MM.1S (cell line): ENCODE data around the gene MARCKSL1.
"Not testable (repeated sequence)": the region's sequence is repeated elsewhere in the genome, so short reads cannot be mapped to it uniquely, and the experiment has no call there.

Experiments
- DNase-seq: peaks from one replicate; pipeline ENCODE4 v3.0.0-alpha.2; 2015
- H2AFZ ChIP-seq: fragments of 300-600 bp; sonication (generic); 2 replicates; pipeline ENCODE4 v1.6.0; 2016; ENCODE audit warnings: antibody characterized with exemption, low read length
- H3F3A ChIP-seq: fragments of 300-600 bp; sonication (generic); 2 replicates; pipeline ENCODE4 v1.6.1; 2016; ENCODE audit warnings: mild to moderate bottlenecking, antibody characterized with exemption, low read length, moderate library complexity, mixed read lengths; ENCODE audit not compliant: insufficient read depth
- H3K27ac ChIP-seq: fragments of 300-600 bp; sonication (generic); 2 replicates; pipeline ENCODE4 v1.5.1; 2016; ENCODE audit warnings: mild to moderate bottlenecking, low read length
- H3K27me3 ChIP-seq: fragments of 300-600 bp; sonication (generic); replicated peaks from 2 replicates; pipeline ENCODE4 v1.6.0; 2016; ENCODE audit warnings: low read length; ENCODE audit not compliant: insufficient read depth
- H3K36me3 ChIP-seq: fragments of 300-600 bp; sonication (generic); replicated peaks from 2 replicates; pipeline ENCODE4 v1.6.1; 2016; ENCODE audit warnings: mild to moderate bottlenecking, low read length, mixed read lengths; ENCODE audit not compliant: insufficient read depth
- H3K4me1 ChIP-seq: fragments of 300-600 bp; sonication (generic); 2 replicates; pipeline ENCODE4 v1.6.1; 2016; ENCODE audit warnings: low read length, mixed read lengths
- H3K4me2 ChIP-seq: fragments of 300-600 bp; sonication (generic); 2 replicates; pipeline ENCODE4 v1.6.0; 2016; ENCODE audit warnings: low read depth, low read length
- H3K4me3 ChIP-seq: fragments of 300-600 bp; sonication (generic); 2 replicates; pipeline ENCODE4 v1.5.1; 2016; ENCODE audit warnings: low read length, mixed read lengths
- H3K79me2 ChIP-seq: fragments of 300-600 bp; sonication (generic); 2 replicates; pipeline ENCODE4 v1.6.1; 2016; ENCODE audit warnings: mixed run types, low read length, mixed read lengths
- H3K9ac ChIP-seq: fragments of 300-600 bp; sonication (generic); 2 replicates; pipeline ENCODE4 v1.6.1; 2016; ENCODE audit warnings: low read length, mixed read lengths
- H3K9me2 ChIP-seq: fragments of 300-600 bp; sonication (generic); replicated peaks from 2 replicates; pipeline ENCODE4 v1.6.1; 2016; ENCODE audit warnings: mild to moderate bottlenecking, low read length, mixed read lengths; ENCODE audit not compliant: insufficient read depth
- H3K9me3 ChIP-seq: fragments of 300-600 bp; sonication (generic); replicated peaks from 2 replicates; pipeline ENCODE4 v1.6.1; 2016; ENCODE audit warnings: mild to moderate bottlenecking, low read length, mixed read lengths; ENCODE audit not compliant: insufficient read depth
- H4K20me1 ChIP-seq: fragments of 300-600 bp; sonication (generic); 2 replicates; pipeline ENCODE4 v1.6.1; 2016; ENCODE audit warnings: mild to moderate bottlenecking, low read length, moderate library complexity, mixed read lengths; ENCODE audit not compliant: insufficient read depth
- EZH2 ChIP-seq: fragments of 300-600 bp; sonication (generic); optimal IDR thresholded peaks from 2 replicates; pipeline ENCODE3; 2017; ENCODE audit warnings: low read depth, mild to moderate bottlenecking, antibody characterized with exemption, low read length, mixed read lengths
- EZH2phosphoT487 ChIP-seq: fragments of 300-600 bp; sonication (generic); IDR thresholded peaks from 2 replicates; pipeline ENCODE4 v1.6.1; 2018; ENCODE audit warnings: antibody characterized with exemption, low read length
- TF ChIP-seq, protein P1 (sequence below): fragments of 300-600 bp; sonication (generic); IDR thresholded peaks from 2 replicates; pipeline ENCODE4 v1.5.1; 2016; ENCODE audit warnings: antibody characterized with exemption, low read length, mixed read lengths

Gene MARCKSL1

DNA sequence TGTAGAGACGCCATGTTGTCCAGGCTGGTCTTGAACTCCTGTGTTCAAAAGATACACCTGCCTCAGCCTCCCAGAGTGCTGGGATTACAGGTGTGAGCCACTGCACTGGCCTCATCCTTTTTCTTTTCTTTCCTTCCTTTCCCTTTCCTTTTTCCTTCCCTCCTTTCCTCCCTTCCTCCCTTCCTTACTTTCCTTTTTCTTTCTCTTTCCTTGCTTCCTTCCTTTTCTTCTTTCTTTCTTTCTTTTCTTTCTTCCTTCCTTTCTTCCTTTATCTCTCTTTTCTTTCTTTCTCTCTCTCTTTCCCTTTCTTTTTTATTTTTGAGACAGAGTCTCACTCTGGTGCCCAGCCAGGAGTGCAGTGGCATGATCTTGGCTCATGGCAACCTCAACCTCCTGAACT is 20.4 kb upstream of the MARCKSL1 start:
- Histone ChIP-seq H3K36me3 (no peaks in the 10 kb centered on the region), H4K20me1 (no peaks in the 10 kb centered on the region), H3K9me2 (no peaks in the 10 kb centered on the region), H3K79me2 (no peaks in the 10 kb centered on the region), H2AFZ (no peak overlapping the region), H3K27me3 (no peaks in the 10 kb centered on the region), H3K9me3 (no peaks in the 10 kb centered on the region), H3F3A (0 out of 2 replicates have a peak, but pooled peaks cover 4% of the 10 kb centered on the region), H3K4me3 (no peak overlapping the region), H3K27ac (no peak overlapping the region), H3K9ac (no peak overlapping the region), H3K4me1 (no peaks in the 10 kb centered on the region), H3K4me2 (no peak overlapping the region)
- TF ChIP-seq, protein P1, sequence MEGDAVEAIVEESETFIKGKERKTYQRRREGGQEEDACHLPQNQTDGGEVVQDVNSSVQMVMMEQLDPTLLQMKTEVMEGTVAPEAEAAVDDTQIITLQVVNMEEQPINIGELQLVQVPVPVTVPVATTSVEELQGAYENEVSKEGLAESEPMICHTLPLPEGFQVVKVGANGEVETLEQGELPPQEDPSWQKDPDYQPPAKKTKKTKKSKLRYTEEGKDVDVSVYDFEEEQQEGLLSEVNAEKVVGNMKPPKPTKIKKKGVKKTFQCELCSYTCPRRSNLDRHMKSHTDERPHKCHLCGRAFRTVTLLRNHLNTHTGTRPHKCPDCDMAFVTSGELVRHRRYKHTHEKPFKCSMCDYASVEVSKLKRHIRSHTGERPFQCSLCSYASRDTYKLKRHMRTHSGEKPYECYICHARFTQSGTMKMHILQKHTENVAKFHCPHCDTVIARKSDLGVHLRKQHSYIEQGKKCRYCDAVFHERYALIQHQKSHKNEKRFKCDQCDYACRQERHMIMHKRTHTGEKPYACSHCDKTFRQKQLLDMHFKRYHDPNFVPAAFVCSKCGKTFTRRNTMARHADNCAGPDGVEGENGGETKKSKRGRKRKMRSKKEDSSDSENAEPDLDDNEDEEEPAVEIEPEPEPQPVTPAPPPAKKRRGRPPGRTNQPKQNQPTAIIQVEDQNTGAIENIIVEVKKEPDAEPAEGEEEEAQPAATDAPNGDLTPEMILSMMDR, result no peak
- TF ChIP-seq EZH2phosphoT487 (no peak), EZH2 (no peak)
- no peak for DNase-seq

DNA sequence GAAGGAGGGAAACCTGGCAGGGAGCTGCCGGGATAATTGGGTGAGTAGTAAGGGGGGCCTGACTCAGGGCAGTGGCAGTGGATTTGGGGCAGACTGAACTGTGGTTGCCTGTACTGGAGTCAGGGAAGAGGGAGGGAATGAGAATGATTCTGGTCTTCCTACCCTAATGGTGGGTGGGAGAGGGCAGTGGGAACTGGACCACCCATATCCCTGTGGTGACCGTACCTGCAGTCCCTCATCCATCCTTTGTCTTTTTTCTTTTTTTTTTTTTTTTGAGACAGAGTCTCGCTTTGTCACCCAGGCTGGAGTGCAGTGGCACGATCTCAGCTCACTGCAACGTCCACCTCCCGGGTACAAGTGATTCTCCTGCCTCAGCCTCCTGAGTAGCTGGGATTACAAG is 19.7 kb upstream of the MARCKSL1 start:
- H3K79me2 ChIP-seq, H3K27ac ChIP-seq, H3F3A ChIP-seq, H3K27me3 ChIP-seq, H4K20me1 ChIP-seq, DNase-seq, H3K4me1 ChIP-seq, H3K4me3 ChIP-seq, H3K9ac ChIP-seq, H2AFZ ChIP-seq, H3K36me3 ChIP-seq, H3K9me2 ChIP-seq, H3K4me2 ChIP-seq, H3K9me3 ChIP-seq: not testable (repeated sequence)

DNA sequence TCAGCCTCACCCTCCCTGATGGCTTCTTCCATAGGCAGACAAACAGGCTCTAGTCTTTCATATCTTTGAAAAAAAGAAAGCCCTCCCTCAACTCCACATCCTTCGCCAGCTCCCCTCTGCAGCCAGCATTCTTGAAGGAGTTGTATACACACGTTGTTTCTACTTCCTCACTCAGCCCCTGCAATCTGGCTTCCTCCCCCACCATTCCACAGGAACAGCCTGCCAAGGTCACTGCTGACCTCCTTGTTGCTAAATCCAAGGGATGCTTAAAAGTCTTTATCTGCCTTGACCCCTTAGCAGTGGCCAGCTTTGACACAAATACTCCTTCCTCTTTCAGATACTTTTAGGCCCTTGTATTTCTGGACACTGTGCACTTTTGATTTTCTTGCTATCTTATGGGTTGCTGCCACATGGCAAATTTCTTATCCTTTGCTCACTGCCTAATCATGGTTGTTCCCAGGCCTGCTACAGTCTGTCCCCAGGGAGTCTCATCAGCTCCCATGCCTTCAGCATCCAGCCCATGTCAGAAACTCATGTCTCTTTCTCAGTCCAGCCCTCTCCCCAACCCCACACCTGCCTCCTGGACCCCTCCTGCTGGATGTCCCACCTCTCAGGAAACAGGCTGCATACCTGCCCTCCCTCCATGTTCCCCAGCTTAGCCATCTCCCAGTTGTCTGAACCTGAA is 18.0 kb upstream of the MARCKSL1 start:
- H3K4me3 ChIP-seq, result no peak overlapping the region

DNA sequence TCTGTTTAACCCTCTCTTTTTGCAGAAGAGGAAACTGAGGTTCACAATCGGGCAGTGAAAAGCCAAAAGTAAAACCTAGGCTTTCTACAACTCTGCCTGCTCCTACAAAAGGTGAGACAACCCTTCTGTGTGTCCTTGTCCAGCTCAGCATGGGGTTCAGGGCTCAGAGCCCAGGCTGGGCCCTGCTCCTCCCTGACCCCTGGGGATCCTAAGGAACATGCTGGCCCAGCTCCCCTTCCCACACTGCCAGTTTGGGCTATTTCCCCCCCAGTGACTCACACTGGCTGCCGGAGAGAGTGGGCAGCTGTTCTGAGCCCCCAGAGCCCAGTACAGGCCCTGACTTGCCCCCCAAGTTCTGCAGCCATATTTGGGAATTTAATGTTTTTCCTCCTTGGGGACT is 17.4 kb upstream of the MARCKSL1 start:
- TF ChIP-seq, protein P1, result no peak
- TF ChIP-seq EZH2 (no peak), EZH2phosphoT487 (no peak)
- H3K27ac ChIP-seq, result no peak overlapping the region
- H2AFZ ChIP-seq, result no peak overlapping the region
- H3K9me2 ChIP-seq, result no peaks in the 10 kb centered on the region
- no peaks in the 10 kb centered on the region for H3K36me3 ChIP-seq
- peaks cover 11% of the 10 kb centered on the region; the same call in 1 of the 2 replicates for H3F3A ChIP-seq
- H3K4me2 ChIP-seq, result no peak overlapping the region
- no peak overlapping the region for H3K9ac ChIP-seq
- no peak for DNase-seq
- peaks cover 6% of the 10 kb centered on the region for H3K4me1 ChIP-seq
- no peak overlapping the region for H3K4me3 ChIP-seq
- H3K9me3 ChIP-seq, result no peaks in the 10 kb centered on the region
- H3K79me2 ChIP-seq, result no peaks in the 10 kb centered on the region
- H4K20me1 ChIP-seq, result no peaks in the 10 kb centered on the region
- H3K27me3 ChIP-seq, result no peaks in the 10 kb centered on the region

More for the DNA sequence above, 18.0 kb upstream of the MARCKSL1 start:
- H3K9ac ChIP-seq, result no peak overlapping the region
- no peaks in the 10 kb centered on the region for H3K79me2 ChIP-seq
- no peak overlapping the region for H2AFZ ChIP-seq
- no peak overlapping the region for H3K4me2 ChIP-seq
- H3K9me3 ChIP-seq, result no peaks in the 10 kb centered on the region
- H3K36me3 ChIP-seq, result no peaks in the 10 kb centered on the region
- H3K27me3 ChIP-seq, result no peaks in the 10 kb centered on the region
- no peak overlapping the region for H3K27ac ChIP-seq
- peaks cover 11% of the 10 kb centered on the region; the same call in 1 of the 2 replicates for H3F3A ChIP-seq
- TF ChIP-seq EZH2, result no peak
- no peaks in the 10 kb centered on the region for H4K20me1 ChIP-seq
- H3K4me1 ChIP-seq, result peaks cover 6% of the 10 kb centered on the region
- no peak for DNase-seq
- no peaks in the 10 kb centered on the region for H3K9me2 ChIP-seq
